Kidney (tissue), 14 donors: Measurements from ENCODE around the gene PRKN. TPM values are rescaled to one million over a fixed set of nuclear protein-coding genes. Genes with fewer than 3 reads are reported as not detected.

ENCODE experiments used
- DNase-seq, 5 donors: peaks; one replicate each; pipeline ENCODE4 v3.0.0-alpha.2; 2013 to 2020
- FAIRE-seq: peaks from 2 replicates; lab custom pipeline; 2012; peaks lifted over from hg19 to GRCh38; lab: Jason Lieb, UNC
- H3K27ac ChIP-seq, 2 donors: one replicate each; pipeline ENCODE4 v1.7.0; 2013; ENCODE audit warnings: low read depth in 2 of 2, low read length in 2 of 2, inconsistent platforms in 1 of 2
- H3K27me3 ChIP-seq: one replicate; pipeline ENCODE4 v1.7.1; 2013; ENCODE audit warnings: low read length, inconsistent platforms; ENCODE audit not compliant: control insufficient read depth, insufficient read depth
- H3K36me3 ChIP-seq, 3 donors: one replicate each; pipeline versions ENCODE4 v1.7.0 to v1.7.1; 2013; ENCODE audit warnings: low read length in 3 of 3, control low read depth in 1 of 3, inconsistent platforms in 1 of 3; ENCODE audit not compliant: insufficient read depth in 3 of 3, control insufficient read depth in 2 of 3
- H3K4me1 ChIP-seq, 3 donors: one replicate each; pipeline versions ENCODE4 v1.7.0 to v1.7.1; 2013; ENCODE audit warnings: low read length in 3 of 3, inconsistent platforms in 1 of 3, low read depth in 1 of 3; ENCODE audit not compliant: control insufficient read depth in 2 of 3, insufficient read depth in 2 of 3
- H3K4me3 ChIP-seq, 3 donors: one replicate each; pipeline versions ENCODE4 v1.7.0 to v1.8.1; 2013; ENCODE audit warnings: low read length in 3 of 3, control low read depth in 1 of 3, inconsistent platforms in 1 of 3
- H3K9ac ChIP-seq, 3 donors: one replicate each; pipeline versions ENCODE4 v1.7.0 to v1.7.1; 2013; ENCODE audit warnings: low read length in 3 of 3, control low read depth in 1 of 3, inconsistent platforms in 1 of 3
- H3K9me3 ChIP-seq, 3 donors: one replicate each; pipeline versions ENCODE4 v1.7.0 to v1.7.1; 2013; ENCODE audit warnings: low read length in 3 of 3, control low read depth in 1 of 3, inconsistent platforms in 1 of 3; ENCODE audit not compliant: control insufficient read depth in 2 of 3, insufficient read depth in 1 of 3
- intact Hi-C: fragments of 100-400 bp; cut with DNase I; formaldehyde crosslinking; loops from one replicate; pipeline ENCODE4 v1.11.1; 2022
- polyA plus RNA-seq: library from polyadenylated mRNA; stranded (reverse); fragments of 350-450 nt; fragmentation: Illumina TruSeq; extraction: RNeasy Lipid Tissue Mini Kit (QIAGEN cat#74804); gene quantifications from one replicate; pipeline ENCODE4 v1.2.3, GENCODE V29; 2014; ENCODE audit warnings: low read depth, low replicate concordance; ENCODE audit not compliant: insufficient read depth
- total RNA-seq: library from RNA; stranded (reverse); fragmentation: NEBNext Ultra II Directional; extraction: Animal tissue kit (Norgen Biotek cat#: 25700); gene quantifications from one replicate; pipeline ENCODE4 v1.2.1, GENCODE V29; 2021
- TF ChIP-seq, protein P1 (sequence below): IDR thresholded peaks from 3 replicates; pipeline ENCODE4 v1.5.1; 2012; ENCODE audit warnings: mild to moderate bottlenecking, moderate library complexity, borderline replicate concordance; ENCODE audit not compliant: insufficient read depth; ENCODE audit errors: extremely low read depth
- donor health status: control.
- donor health status: control.
- donor health status: control.
- donor health status: control.
- donor health status: control.
- donor health status: DM: yes; HTN: yes; CAD: no.
- donor health status: Normal renal cell carcinoma (clear cell type).

The PRKN gene
- total and polyA plus RNA-seq, 2 donors from 2014 or later = 8.6 to 10.4 TPM

- Histone ChIP-seq H3K9me3 (no peaks in the 10 kb centered on the region), H3K9ac (no peak overlapping the region), H3K4me3 (no peak overlapping the region), H3K4me1 (no peaks in the 10 kb centered on the region), H3K27ac (no peak overlapping the region), H3K27me3 (no peaks in the 10 kb centered on the region), H3K36me3 (no peaks in the 10 kb centered on the region)
- FAIRE-seq (no peak), DNase-seq (no peak)
- TF ChIP-seq, protein P1, sequence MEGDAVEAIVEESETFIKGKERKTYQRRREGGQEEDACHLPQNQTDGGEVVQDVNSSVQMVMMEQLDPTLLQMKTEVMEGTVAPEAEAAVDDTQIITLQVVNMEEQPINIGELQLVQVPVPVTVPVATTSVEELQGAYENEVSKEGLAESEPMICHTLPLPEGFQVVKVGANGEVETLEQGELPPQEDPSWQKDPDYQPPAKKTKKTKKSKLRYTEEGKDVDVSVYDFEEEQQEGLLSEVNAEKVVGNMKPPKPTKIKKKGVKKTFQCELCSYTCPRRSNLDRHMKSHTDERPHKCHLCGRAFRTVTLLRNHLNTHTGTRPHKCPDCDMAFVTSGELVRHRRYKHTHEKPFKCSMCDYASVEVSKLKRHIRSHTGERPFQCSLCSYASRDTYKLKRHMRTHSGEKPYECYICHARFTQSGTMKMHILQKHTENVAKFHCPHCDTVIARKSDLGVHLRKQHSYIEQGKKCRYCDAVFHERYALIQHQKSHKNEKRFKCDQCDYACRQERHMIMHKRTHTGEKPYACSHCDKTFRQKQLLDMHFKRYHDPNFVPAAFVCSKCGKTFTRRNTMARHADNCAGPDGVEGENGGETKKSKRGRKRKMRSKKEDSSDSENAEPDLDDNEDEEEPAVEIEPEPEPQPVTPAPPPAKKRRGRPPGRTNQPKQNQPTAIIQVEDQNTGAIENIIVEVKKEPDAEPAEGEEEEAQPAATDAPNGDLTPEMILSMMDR = no peak
- intact Hi-C loops = no loop called here
Measured at GRCh38 chr6:161915456-161915964, 812.1 kb downstream of the PRKN start.

- FAIRE-seq = no peak
- Histone ChIP-seq H3K36me3 (no peaks in the 10 kb centered on the region), H3K9me3 (no peaks in the 10 kb centered on the region), H3K27me3 (no peaks in the 10 kb centered on the region), H3K4me1 (no peaks in the 10 kb centered on the region), H3K27ac (no peak overlapping the region), H3K9ac (no peak overlapping the region), H3K4me3 (no peak overlapping the region)
- intact Hi-C loops = no loop called here
- TF ChIP-seq, protein P1 = no peak
- no peak for DNase-seq
Measured at GRCh38 chr6:161908872-161909271, 818.7 kb downstream of the PRKN start.

DNA sequence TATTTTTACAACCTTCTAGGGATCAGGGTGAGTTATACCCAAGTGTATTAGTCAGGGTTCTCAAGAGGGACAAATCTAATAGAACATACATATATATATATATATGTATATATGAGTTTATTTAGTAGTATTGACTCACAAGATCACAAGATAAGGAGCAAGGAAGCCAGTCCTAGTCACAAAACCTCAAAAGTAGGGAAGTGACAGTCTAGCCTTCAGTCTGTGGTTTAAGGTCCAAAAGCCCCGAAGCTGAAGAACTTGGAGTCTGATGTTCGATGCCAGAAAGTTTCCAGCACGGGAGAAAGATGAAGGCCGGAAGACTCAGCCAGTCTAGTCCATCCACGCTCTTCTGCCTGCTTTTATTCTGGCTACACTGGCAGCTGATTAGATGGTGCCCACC, 821.0 kb downstream of the PRKN start:
- intact Hi-C loops = no loop called here

More for the DNA sequence above, 821.0 kb downstream of the PRKN start:
- H3K36me3 ChIP-seq = no peaks in the 10 kb centered on the region
- DNase-seq (no peak), FAIRE-seq (no peak)
- no peak overlapping the region for H3K4me3 ChIP-seq
- H3K4me1 ChIP-seq = no peaks in the 10 kb centered on the region
- H3K27me3 ChIP-seq = no peaks in the 10 kb centered on the region
- no peak overlapping the region for H3K9ac ChIP-seq
- no peak overlapping the region for H3K27ac ChIP-seq
- TF ChIP-seq, protein P1 = no peak
- no peaks in the 10 kb centered on the region for H3K9me3 ChIP-seq
